ENCODE measurements around the gene MB.

The MB gene

DNA sequence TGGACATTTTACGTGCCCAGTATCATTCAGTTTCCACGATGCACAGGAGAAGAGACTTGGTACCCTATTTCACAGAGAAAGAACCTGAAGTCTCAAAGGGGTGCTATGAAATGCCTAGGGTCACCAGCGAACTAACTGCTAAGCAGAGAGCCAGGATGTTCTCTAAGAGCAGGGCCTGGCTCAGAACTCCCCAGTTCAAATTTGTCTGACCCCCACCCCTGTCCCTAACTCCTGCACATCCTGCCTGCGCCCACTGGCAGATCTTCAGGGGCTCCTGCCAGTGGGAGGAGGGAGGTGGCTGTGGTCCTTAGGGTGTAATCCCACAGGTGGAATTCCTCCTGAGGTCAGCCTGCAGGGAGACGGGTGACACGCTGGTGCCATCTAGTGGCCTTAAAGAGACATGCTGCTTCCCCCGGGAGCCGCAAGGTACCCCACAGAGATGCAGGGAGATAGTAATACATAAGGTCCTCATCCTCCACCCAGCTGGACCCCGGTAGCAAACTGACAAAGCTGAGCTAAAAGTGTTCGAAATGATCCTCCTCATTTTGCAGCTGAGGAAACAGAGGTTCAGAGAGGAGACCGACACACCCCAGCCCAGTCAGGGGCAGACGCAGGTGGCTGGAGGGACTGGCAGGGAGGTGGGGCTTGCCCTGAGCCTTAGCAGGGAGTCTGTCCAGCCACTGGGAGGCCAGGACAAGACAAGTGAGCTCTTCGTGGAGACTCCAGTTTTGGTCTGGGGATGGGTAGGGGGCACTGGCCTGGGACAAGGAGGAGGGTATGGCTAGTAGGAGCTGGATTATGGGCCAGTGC, 34.1 kb downstream of the MB start:
- TF ChIP-seq SPI1 (IDR thresholded peaks at IDR 0.05; ENCODE audit: low read depth, low read length) (no peak), POLR2AphosphoS5 (IDR thresholded peaks at IDR 0.05; ENCODE audit: low read depth, low read length) (no peak), TAF1 (IDR thresholded peaks at IDR 0.05; ENCODE audit: low read depth, low read length) (no peak), PAX5 (IDR thresholded peaks at IDR 0.05; ENCODE audit: insufficient read depth, low read length, severe bottlenecking) (no peak), POLR2A (IDR thresholded peaks at IDR 0.05; ENCODE audit: low read depth, low read length) (no peak), POU2F2 (IDR thresholded peaks at IDR 0.05; ENCODE audit: low read depth, low read length) (no peak)
- FAIRE-seq = peak; percentile 71
- peak; percentile 78 for DNase-seq (ENCODE audit: insufficient read length, low spot score)

GRCh38 chr22:35582218-35582860, 34.8 kb downstream of the MB start:
- DNase-seq (ENCODE audit: insufficient read length, low spot score) = no peak
- TF ChIP-seq SPI1 (IDR thresholded peaks at IDR 0.05; ENCODE audit: low read depth, low read length) (no peak), POLR2AphosphoS5 (IDR thresholded peaks at IDR 0.05; ENCODE audit: low read depth, low read length) (no peak), POU2F2 (IDR thresholded peaks at IDR 0.05; ENCODE audit: low read depth, low read length) (no peak), TAF1 (IDR thresholded peaks at IDR 0.05; ENCODE audit: low read depth, low read length) (no peak), POLR2A (IDR thresholded peaks at IDR 0.05; ENCODE audit: low read depth, low read length) (no peak), PAX5 (IDR thresholded peaks at IDR 0.05; ENCODE audit: insufficient read depth, low read length, severe bottlenecking) (no peak)
- no peak for FAIRE-seq

DNA sequence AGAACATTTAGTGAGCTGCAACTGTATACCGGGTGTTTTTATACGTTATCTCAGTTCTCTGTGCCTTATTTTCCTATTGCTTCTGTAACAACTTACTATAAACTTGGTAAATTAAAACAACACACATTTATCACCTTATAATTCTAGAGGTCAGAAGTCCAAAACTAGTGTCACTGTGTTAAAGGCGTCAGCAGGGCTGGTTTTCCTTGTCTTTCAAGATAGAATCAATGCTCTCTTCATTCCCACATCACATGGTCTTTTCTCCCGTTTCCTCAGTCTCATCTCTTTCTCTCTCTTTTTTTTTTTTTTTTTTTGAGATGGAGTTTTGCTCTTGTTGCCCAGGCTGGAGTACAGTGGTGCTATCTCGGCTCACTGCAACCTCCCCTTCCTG, 36.1 kb downstream of the MB start:
- no peak for FAIRE-seq
- no peak for TF ChIP-seq POU2F2 (IDR thresholded peaks at IDR 0.05; ENCODE audit: low read depth, low read length)
- TF ChIP-seq TAF1 (IDR thresholded peaks at IDR 0.05; ENCODE audit: low read depth, low read length) = no peak
- TF ChIP-seq SPI1 (IDR thresholded peaks at IDR 0.05; ENCODE audit: low read depth, low read length) = no peak
- no peak for DNase-seq (ENCODE audit: insufficient read length, low spot score)

GRCh38 chr22:35580351-35581022, 36.6 kb downstream of the MB start:
- DNase-seq (ENCODE audit: insufficient read length, low spot score) = no peak
- TF ChIP-seq POU2F2 (IDR thresholded peaks at IDR 0.05; ENCODE audit: low read depth, low read length) (no peak), SPI1 (IDR thresholded peaks at IDR 0.05; ENCODE audit: low read depth, low read length) (no peak), POLR2AphosphoS5 (IDR thresholded peaks at IDR 0.05; ENCODE audit: low read depth, low read length) (no peak), TAF1 (IDR thresholded peaks at IDR 0.05; ENCODE audit: low read depth, low read length) (no peak), POLR2A (IDR thresholded peaks at IDR 0.05; ENCODE audit: low read depth, low read length) (no peak), PAX5 (IDR thresholded peaks at IDR 0.05; ENCODE audit: insufficient read depth, low read length, severe bottlenecking) (no peak)
- FAIRE-seq = no peak

GRCh38 chr22:35578836-35579575, 38.1 kb downstream of the MB start:
- TF ChIP-seq POU2F2 (IDR thresholded peaks at IDR 0.05; ENCODE audit: low read depth, low read length) (no peak), POLR2A (IDR thresholded peaks at IDR 0.05; ENCODE audit: low read depth, low read length) (no peak), TAF1 (IDR thresholded peaks at IDR 0.05; ENCODE audit: low read depth, low read length) (no peak)
- DNase-seq (ENCODE audit: insufficient read length, low spot score) (no peak), FAIRE-seq (no peak)

DNA sequence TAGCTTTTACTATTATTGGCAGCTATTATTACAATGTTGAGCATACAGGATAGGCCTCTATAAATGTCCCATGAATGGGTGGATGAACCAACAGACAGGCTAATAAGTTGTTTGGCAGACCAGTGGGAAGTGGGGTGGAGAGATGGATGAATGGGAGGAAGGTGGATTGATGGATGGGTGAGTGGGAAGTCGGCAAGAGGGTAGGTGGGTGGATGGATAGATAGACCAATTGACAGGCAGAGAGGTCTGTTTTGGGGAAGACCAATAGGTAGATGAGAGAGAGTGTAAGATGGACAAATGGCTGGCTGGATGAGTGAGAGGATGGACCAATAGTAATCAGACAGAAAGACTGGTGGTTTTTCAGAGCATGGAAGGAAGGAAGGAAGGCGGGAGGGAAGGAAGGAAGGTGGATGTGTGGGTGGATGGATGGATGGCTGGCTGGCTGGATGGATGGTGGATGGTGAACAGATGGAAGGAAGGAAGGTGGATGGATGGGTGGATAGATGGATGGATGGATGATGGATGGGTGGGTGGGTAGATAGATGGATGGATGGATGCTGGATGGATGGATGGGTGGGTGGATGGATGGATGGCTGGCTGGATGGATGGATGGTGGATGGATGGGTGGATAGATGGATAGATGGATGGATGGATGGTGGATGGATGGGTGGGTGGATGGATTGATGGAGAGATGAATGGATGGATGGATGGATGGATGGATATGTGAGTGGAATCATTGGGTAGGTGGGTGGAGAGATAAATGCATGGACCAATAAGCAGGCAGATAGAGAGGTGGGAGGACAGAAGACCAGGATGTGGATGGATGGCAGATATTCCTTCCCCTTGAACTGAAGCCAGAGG, 39.1 kb downstream of the MB start:
- no peak for TF ChIP-seq POU2F2 (IDR thresholded peaks at IDR 0.05; ENCODE audit: low read depth, low read length)
- TF ChIP-seq POLR2AphosphoS5 (IDR thresholded peaks at IDR 0.05; ENCODE audit: low read depth, low read length) = no peak
- no peak for TF ChIP-seq TAF1 (IDR thresholded peaks at IDR 0.05; ENCODE audit: low read depth, low read length)
- TF ChIP-seq PAX5 (IDR thresholded peaks at IDR 0.05; ENCODE audit: insufficient read depth, low read length, severe bottlenecking) = no peak
- no peak for TF ChIP-seq SPI1 (IDR thresholded peaks at IDR 0.05; ENCODE audit: low read depth, low read length)
- no peak for TF ChIP-seq POLR2A (IDR thresholded peaks at IDR 0.05; ENCODE audit: low read depth, low read length)
- DNase-seq (ENCODE audit: insufficient read length, low spot score) (no peak), FAIRE-seq (no peak)

DNA sequence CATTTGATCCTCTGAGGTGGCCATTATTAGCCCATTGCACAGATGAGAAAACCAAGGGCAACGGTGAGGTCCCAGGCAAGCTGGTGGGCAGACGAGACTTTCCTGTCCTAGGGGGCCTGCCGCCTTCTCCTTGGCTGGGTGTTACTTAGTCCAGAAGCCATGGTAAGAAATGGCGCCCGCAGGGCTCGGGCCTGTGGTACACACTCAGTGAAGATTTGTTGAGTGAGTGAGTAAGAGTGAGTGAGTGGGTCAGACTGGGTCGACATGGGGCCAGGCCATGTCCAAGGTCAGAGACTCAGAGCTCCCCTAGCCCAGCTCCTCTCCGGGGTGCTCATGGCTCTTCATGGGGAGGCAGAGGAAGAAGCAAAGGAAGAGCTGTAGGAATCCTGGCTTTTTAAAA, 40.5 kb downstream of the MB start:
- TF ChIP-seq POLR2A (IDR thresholded peaks at IDR 0.05; ENCODE audit: low read depth, low read length) (no peak), POLR2AphosphoS5 (IDR thresholded peaks at IDR 0.05; ENCODE audit: low read depth, low read length) (no peak), SPI1 (IDR thresholded peaks at IDR 0.05; ENCODE audit: low read depth, low read length) (no peak), PAX5 (IDR thresholded peaks at IDR 0.05; ENCODE audit: insufficient read depth, low read length, severe bottlenecking) (no peak), TAF1 (IDR thresholded peaks at IDR 0.05; ENCODE audit: low read depth, low read length) (no peak), POU2F2 (IDR thresholded peaks at IDR 0.05; ENCODE audit: low read depth, low read length) (no peak)
- FAIRE-seq (no peak), DNase-seq (ENCODE audit: insufficient read length, low spot score) (no peak)

DNA sequence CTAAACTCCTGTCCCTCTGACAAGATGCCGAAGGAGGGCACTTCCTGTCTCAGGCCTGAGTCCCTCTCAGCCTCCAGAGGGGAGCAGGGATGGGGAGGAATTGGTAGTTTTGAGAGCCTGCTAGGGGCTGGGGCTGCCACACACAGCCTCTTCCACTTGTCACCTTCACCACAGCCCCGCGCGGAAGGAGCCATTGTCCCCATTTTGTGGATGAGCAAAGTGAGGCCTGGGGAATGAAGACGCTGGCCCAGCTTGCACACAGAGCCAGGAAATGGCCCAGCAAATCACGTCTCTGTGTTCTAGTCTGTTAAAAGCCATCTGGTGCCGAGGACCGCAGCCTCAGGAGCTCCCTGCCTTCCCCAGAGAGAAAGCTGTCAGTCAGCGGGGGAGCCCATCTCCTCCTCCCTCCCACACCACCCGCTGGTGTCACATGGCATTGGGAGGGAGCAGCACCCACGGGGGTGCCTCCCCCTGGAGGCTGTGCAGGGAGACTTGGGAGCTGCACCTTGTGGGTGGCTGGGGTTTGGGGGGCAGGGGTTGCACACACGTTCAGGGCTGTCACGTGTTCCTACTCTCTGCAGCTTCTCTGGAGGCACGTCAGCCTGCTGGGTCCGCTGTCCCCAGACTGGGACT, 41.9 kb downstream of the MB start:
- DNase-seq (ENCODE audit: insufficient read length, low spot score) = no peak
- TF ChIP-seq POLR2A (IDR thresholded peaks at IDR 0.05; ENCODE audit: low read depth, low read length) (no peak), POU2F2 (IDR thresholded peaks at IDR 0.05; ENCODE audit: low read depth, low read length) (no peak), PAX5 (IDR thresholded peaks at IDR 0.05; ENCODE audit: insufficient read depth, low read length, severe bottlenecking) (no peak), SPI1 (IDR thresholded peaks at IDR 0.05; ENCODE audit: low read depth, low read length) (no peak), POLR2AphosphoS5 (IDR thresholded peaks at IDR 0.05; ENCODE audit: low read depth, low read length) (no peak), TAF1 (IDR thresholded peaks at IDR 0.05; ENCODE audit: low read depth, low read length) (no peak)
- FAIRE-seq = no peak

All from GM12891 (cell line).